ENCODE results near the gene ALKBH4. TPM values are rescaled to one million over a fixed set of nuclear protein-coding genes. Genes with fewer than 3 reads are reported as not detected.

ALKBH4 gene
- polyA plus RNA-seq, 1 of the 3 experiments (the other 2 are of a cell fraction) = 18.1 TPM

- TF ChIP-seq TCF12 (IDR thresholded peaks at IDR 0.05) (no peak), ZBTB33 (IDR thresholded peaks at IDR 0.05; ENCODE audit: borderline replicate concordance, low read depth) (no peak)
Measured at GRCh38 chr7:102436118-102436517, 28.5 kb downstream of the ALKBH4 start (continued).

GRCh38 chr7:102434039-102434486 is 30.6 kb downstream of the ALKBH4 start:
- WGBS (ENCODE audit: low lambda C conversion rate) = 24% methylated on average over 9 of the region's 9 CpGs
- H3K36me3 ChIP-seq (replicated peaks in 1 of 2; ENCODE audit: control insufficient read depth in 1 of 2, insufficient read depth in 2 of 2, low read length in 1 of 2) = peaks cover 0 to 21% of the 10 kb centered on the region in 2 experiments
- no peaks in the 10 kb centered on the region for H4K20me1 ChIP-seq (ENCODE audit: insufficient read depth)
- H3K27ac ChIP-seq (ENCODE audit: low read depth in 2 of 2, low read length in 1 of 2) = peak overlapping the region; percentile 60 to 71; a peak in 3 of 4 replicates
- POLR2A ChIA-PET = no interaction called here
- H3K9me3 ChIP-seq = no peaks in the 10 kb centered on the region
- TF ChIP-seq MEF2A (IDR thresholded peaks at IDR 0.05; ENCODE audit: borderline replicate concordance, low read depth) = no peak
- TF ChIP-seq USF2 (IDR thresholded peaks at IDR 0.05; ENCODE audit: borderline replicate concordance, low read depth, low read length) = no peak
- no peak for TF ChIP-seq MAX (IDR thresholded peaks at IDR 0.05; ENCODE audit: low read depth)
- TF ChIP-seq RAD21 (IDR thresholded peaks at IDR 0.05; ENCODE audit: low read length) = no peak
- TF ChIP-seq TEAD4 (IDR thresholded peaks at IDR 0.05; ENCODE audit: borderline replicate concordance, insufficient read depth) = no peak
- TF ChIP-seq ZBTB33 (IDR thresholded peaks at IDR 0.05; ENCODE audit: borderline replicate concordance, low read depth) = no peak
- TF ChIP-seq SIN3A (IDR thresholded peaks at IDR 0.05; ENCODE audit: borderline replicate concordance, low read depth, low read length) = no peak; the same call in 1 of the 2 replicates
- TF ChIP-seq FOXM1 (IDR thresholded peaks at IDR 0.05; ENCODE audit: low read depth) = no peak
- no peak for TF ChIP-seq MXI1 (IDR thresholded peaks at IDR 0.05; ENCODE audit: low read depth, low read length)
- TF ChIP-seq FOSL2 (IDR thresholded peaks at IDR 0.05; ENCODE audit: borderline replicate concordance, low read depth) = no peak
- TF ChIP-seq ELF1 (IDR thresholded peaks at IDR 0.05) = no peak
- TF ChIP-seq CHD2 (IDR thresholded peaks at IDR 0.05; ENCODE audit: low read length, partially characterized antibody) = no peak
- TF ChIP-seq GABPA (IDR thresholded peaks at IDR 0.05; ENCODE audit: low read depth) = no peak
- no peak for TF ChIP-seq JUND (IDR thresholded peaks at IDR 0.05)
- TF ChIP-seq YY1 (IDR thresholded peaks at IDR 0.05; ENCODE audit: low read depth) = no peak
- no peak for TF ChIP-seq POLR2AphosphoS5 (IDR thresholded peaks at IDR 0.05; ENCODE audit: low read depth, low read length)
- TF ChIP-seq EP300 (IDR thresholded peaks at IDR 0.05; ENCODE audit: borderline replicate concordance in 1 of 2, low read depth in 1 of 2, low read length in 1 of 2) = no peak
- no peak for TF ChIP-seq NRF1 (IDR thresholded peaks at IDR 0.05; ENCODE audit: low read depth, low read length)
- no peak for TF ChIP-seq TCF12 (IDR thresholded peaks at IDR 0.05)
- no peak for TF ChIP-seq RFX5 (IDR thresholded peaks at IDR 0.05; ENCODE audit: low read length)
- H3K27me3 ChIP-seq (ENCODE audit: insufficient read depth) = no peaks in the 10 kb centered on the region
- H3K9me2 ChIP-seq = no peaks in the 10 kb centered on the region
- H3F3A ChIP-seq (replicated peaks; ENCODE audit: insufficient read depth) = peaks cover 12% of the 10 kb centered on the region
- H3K4me1 ChIP-seq (ENCODE audit: control insufficient read depth in 1 of 2, insufficient read depth in 2 of 2, low read depth in 1 of 2, low read length in 1 of 2) = peaks cover 8 to 11% of the 10 kb centered on the region in 2 experiments; a peak in 3 of 4 replicates
- peaks cover 51% of the 10 kb centered on the region for H3K79me2 ChIP-seq (ENCODE audit: insufficient read depth)
- peak; percentile 75 for DNase-seq
- CTCF ChIA-PET = interaction anchor here (0.7 to 2.5 kb wide), 4 partner anchors 17 to 36 kb away, joined by 3 to 12 read pairs (median 4); no protein-coding TSS in a partner anchor
- peak overlapping the region; percentile 92 for H2AFZ ChIP-seq (ENCODE audit: low read depth)
- peak overlapping the region; percentile 63 to 94 for H3K4me3 ChIP-seq (ENCODE audit: low read depth in 2 of 2, low read length in 1 of 2)
- H3K4me2 ChIP-seq = peak overlapping the region; percentile 93
- peak overlapping the region; percentile 92 for H3K9ac ChIP-seq

Measured in SK-N-SH (cell line).